ENCODE data around the gene PLB1.
"Not testable (repeated sequence)": the region's sequence is repeated elsewhere in the genome, so short reads cannot be mapped to it uniquely, and the experiment has no call there.

GRCh38 chr2:28550345-28550744 is 54.5 kb downstream of the PLB1 start:
- not testable (repeated sequence) for TF ChIP-seq EZH2 (IDR thresholded peaks at IDR 0.05); POLR2AphosphoS5 (IDR thresholded peaks at IDR 0.05; ENCODE audit: borderline replicate concordance, low read depth, low read length); FOXP2 (optimal IDR thresholded peaks at IDR 0.05; ENCODE audit: control extremely low read depth, extremely low read length, insufficient read depth)
